ENCODE results near the gene LUZP1.

The LUZP1 gene

GRCh38 chr1:23118407-23118806, 50.2 kb downstream of the LUZP1 start:
- no peak for DNase-seq (ENCODE audit: low read depth, low spot score)

- DNase-seq (ENCODE audit: low read depth, low spot score) = no peak
These were observed 51.5 kb downstream of the LUZP1 start for GRCh38 chr1:23116921-23117699.

DNA sequence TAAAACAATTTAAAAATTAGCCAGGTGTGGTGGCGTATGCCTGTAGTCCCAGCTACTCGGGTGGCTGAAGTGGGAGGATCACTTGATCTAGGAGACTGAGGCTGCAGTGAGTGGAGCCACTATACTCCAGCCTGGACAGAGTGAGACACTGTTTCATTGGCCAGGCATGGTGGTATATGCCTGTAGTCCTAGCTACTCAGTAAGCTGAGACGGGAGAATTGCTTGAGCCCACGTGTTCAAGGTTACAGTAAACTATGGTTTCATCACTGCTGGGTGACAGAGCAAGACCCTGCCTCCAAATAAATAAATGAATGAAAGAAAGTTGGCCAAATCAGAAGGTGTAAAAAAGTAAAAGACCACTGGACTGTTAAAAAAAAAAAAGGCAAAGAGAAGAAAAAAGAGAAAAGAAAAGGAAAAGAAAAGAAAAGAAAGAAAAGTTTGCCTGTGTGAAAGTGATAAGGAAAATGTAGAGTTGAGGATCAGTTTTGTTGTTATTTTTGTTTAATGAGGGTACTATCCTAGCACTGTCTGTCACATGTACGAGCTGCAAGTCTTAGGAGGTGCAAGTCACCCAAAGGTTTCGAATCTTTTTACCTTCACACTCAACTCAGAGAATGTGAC, 52.3 kb downstream of the LUZP1 start:
- DNase-seq (ENCODE audit: low read depth, low spot score) = no peak

- DNase-seq (ENCODE audit: low read depth, low spot score) = no peak
These were observed 54.1 kb downstream of the LUZP1 start for GRCh38 chr1:23114424-23115079.

DNA sequence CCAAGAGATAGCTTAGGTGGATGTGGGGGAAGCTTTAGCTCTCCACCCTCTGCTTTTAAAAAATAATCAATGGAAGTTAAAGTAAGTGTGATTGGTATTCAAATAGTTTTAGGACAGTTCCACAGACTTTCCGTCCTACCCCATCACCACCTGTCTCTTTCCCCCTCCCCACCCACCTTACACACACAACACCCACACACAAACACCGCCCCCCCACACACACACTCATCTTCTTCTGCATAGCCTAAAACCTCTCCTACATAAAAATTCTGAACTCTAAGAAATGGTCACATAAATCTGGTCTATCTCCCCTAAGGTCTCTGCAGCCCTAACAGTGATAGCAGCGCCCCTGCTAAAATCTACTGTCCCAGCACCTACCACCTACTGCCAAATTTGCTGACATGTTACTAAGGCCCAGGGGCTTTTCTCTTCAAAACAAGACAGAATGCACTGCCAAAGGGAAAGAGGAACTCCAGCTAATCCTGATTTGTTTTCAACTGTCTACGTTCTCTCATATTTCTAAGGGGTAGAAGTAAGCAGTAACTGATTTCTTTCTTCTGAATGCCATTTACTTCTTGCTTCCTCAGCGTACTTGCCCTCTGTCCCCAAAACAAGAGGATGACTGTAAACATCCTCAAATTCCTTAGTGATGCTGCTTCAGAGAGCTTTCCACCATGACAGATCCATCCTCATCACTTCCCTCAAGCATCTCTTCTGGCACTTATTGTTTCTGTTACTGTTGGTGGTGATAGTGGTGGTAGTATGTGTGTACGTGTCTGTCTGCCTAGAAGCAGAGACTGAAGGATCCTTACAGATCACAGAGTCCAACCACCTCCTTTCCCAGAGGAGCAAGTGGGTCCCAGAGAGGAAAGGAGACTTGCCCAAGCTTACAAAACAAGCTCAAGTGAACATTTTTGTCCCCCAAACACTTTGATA, 56.8 kb downstream of the LUZP1 start:
- no peak for DNase-seq (ENCODE audit: low read depth, low spot score)

GRCh38 chr1:23110391-23110790, 58.3 kb downstream of the LUZP1 start:
- DNase-seq (ENCODE audit: low read depth, low spot score) = no peak

DNA sequence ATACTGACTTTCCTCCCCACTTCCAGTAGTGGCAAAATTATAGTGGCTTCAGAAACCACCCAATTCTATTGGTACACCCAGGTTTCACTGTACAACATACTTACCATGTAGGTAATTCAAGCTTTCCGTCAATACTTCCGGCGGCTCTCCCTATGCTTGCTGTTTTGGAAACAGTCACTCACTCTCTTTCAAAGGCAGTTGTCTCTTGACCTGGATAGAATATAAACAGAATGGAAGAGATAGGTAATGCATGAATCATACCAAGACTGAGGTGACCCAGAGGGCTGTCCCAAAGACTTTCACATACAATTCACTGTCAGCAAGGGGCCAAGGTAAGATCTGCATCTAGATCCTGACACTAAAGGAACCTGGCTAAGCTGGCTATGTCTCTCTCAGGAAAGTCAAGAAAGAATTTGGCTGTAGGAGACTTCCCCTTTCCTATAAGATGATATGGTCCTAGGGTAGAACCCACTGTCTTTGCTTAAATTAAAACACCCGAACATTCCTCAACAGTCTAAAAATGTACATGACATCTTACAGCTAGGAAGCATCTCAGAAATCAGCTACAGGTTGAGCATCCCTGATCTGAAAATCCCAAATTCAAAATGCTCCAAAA, 59.6 kb downstream of the LUZP1 start:
- no peak for DNase-seq (ENCODE audit: low read depth, low spot score)

DNA sequence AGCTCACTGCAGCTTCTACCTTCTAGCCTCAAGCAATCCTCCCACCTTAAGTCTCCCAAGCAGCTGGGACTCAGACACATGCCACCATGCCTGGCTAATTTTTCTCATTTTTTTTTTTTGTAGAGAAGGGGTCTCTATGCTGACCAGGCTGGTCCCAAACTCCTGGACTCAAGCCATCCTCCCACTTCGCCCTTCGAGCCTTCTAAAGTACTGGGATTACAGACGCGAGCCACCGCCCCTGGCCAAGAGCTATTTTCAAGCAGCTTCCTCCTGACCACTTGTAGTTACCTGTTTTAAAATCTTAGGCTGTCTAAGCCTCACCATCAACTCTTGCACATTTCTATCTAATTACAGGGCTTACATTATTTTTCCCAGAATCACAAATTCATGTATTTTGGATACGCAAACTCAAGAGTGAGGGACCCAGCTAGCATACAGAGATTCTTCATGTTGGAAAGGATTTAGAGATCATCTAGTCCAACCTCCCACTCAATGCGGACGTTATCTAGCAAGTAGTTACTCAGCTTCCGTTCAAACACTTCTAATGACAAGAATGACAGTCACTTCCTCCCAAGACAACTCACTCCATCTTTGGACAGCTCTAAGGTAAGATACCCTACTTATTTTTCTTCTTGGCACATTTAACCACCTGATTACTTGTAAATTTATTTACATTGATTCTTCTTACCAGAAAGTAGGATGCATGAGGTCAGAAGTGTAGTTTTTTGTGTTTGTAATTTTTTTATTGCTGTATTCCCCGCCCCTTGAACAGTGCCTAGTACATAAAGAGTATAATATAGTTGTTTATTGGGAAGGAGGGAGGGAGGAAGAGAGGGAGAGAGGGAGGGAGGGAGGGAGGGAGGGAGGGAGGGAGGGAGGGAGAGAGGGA, 65.4 kb downstream of the LUZP1 start:
- no peak for DNase-seq (ENCODE audit: low read depth, low spot score)

GRCh38 chr1:23102289-23102688, 66.4 kb downstream of the LUZP1 start:
- DNase-seq (ENCODE audit: low read depth, low spot score) = no peak

DNA sequence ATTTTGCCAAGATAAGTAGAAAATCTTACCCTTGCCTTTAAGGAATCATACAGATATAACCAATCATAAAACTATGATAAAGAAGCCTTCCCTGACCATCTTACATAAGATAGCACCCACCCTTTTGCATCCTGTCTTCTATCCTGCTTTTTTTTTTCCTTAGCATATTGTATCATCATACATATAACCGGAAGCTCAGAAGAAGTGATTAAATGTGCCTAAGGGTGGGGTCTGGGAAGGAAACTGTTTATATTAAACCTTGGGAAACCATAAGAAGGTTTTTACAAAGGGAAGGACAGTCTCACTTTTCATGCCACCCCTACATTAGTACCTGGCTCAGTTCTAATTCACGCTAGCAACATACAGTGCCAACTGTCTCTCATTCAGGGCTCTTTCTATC, 66.8 kb downstream of the LUZP1 start:
- no peak for DNase-seq (ENCODE audit: low read depth, low spot score)

DNA sequence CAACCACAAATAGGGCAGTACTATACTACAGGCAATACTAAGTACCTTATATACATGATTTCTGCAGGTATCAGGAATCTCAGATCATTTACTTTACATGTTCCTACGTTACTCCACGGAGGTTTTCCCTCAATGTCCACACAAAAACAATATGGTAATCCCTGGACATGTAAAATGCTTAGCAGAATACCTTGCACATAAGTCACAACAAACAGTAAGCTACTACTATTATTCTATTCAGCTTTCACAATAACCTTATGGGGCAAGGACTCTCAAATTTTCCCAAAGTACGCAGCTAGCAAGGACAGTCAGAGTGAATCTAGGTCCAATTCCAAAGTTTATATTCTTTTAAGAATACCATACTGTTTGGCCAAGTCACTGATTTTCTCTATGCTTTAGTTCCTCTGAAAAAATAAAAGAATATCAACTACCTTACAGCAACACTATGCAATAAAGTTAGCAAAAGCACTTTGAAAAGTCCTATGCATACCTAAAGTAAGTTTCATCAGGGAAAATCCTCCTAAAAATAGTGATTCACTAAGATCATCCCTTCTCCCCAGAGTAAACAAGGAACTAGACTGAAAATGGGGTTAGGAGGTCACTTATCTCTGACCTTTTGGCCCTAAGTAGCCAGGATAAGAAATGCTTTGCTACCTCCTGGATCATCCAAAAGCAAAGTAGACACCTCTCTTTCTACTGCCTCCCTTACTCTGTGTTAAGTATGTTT, 67.4 kb downstream of the LUZP1 start:
- DNase-seq (ENCODE audit: low read depth, low spot score) = no peak

DNA sequence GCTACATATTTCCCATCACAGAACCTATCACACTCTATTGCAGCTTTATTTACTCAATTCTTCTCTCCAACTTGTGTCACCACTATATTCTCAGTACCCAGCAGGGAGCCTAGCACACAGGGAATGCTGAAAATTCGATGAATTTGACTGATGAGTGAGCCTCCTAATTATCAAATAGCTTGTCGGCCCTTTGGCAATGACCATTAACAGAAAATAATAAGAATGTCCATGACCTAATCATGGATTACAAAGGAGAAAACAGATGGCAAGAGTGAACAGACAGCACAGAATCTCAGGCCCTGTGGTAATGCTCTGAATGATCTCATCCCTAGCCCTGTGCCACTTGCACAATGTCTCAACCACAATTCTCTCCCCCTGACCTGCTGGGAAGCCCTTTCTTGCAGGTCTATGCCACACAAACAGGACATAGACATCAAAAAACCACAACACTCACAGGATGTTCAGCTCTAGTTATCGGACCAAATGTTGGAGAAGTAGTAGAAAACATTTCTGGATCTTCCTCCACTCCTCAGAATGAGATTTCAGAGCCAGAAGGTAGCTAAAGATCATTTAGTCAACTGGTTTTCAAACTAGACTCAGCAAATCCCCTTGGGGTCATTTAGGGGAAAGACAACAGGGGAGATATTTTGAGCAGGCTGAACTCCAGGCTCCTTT, 68.4 kb downstream of the LUZP1 start:
- no peak for DNase-seq (ENCODE audit: low read depth, low spot score)

DNA sequence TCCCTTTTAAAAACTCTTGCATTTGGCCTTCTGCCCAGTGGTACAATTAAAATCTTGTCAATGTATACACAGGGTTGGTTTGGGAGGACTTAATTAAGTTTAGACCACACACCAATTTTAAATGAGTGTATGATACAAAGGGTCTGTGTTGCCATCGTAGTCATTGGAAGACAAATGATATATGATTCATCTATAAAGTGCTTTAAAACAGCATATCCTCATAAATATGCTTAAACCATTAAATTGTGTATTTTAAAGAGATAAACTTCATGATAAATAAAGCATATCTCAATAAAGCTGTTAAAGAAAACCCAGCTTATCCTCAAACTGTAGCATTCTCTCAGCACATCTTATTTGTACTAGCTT, 69.5 kb downstream of the LUZP1 start:
- no peak for DNase-seq (ENCODE audit: low read depth, low spot score)

DNA sequence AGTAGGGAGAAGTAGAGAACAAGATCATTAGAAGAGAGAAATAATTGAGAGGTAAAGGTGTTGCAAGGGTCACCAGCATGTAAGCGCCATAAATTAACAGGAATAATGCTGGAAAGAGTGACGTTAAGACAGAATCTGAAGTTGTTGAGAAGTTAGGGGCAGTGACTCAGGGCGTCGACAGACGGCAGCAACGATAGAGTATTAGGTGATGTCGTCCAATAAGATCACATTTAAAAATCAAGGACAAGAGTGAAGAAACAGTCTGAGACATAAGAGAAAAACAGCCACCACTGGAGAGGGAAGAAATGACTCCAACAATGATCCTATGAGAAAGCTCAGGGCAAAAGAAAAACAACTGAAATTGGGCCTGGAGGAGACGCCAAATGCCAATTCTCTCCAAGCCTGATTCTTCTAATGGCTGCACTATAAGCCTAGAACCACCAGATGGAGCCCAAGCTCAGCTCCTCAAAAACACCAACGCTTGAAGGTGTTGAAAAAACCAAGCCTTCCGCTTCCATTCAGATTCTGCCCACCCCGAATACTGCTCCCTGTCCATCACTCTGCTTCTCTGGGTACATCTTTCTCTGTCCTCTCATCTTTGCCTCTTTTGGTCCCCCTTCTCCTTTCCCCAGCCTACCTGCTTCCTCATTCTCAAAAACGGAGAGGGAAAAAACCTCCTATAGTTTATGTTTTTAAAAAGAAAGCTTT, 70.0 kb downstream of the LUZP1 start:
- DNase-seq (ENCODE audit: low read depth, low spot score) = peak; percentile 35

DNA sequence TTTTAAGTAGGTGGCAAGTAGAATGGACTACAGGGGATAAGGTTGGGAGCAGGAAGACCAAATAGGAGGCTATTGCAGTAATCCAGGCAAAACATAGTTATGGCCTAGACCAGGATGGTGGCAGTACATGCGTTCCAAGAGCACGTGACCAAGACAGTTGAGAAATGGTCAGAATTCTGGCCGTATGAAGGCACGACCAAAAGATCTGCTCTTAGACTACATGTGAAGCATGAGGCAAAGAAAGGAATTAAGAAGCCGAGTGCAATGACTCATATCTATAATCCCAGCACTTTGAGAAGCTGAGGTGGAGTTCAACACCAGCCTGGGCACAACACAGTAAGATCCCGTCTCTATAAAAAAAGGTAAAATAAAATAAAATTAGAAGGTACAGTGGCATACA, 71.3 kb downstream of the LUZP1 start:
- DNase-seq (ENCODE audit: low read depth, low spot score) = no peak

DNA sequence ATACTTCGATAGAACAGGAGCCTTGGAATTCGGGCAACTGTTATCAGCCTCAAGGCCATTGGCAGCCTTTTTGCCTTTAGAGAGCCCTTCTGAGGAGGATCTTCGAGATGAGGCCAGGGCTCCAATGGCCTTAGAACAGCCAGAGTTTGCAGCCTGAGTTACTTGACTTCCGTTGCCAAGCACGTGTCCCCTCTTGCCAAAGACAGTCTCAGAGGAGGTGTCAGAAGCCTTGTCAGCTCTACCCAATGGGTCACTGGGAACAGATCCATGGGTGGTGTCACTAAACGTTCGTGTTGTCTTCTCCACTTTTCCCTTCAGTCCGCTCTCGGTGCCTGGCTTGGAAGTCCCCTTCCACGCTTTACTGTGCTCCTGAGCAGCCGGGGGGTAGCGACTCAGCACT, 76.2 kb downstream of the LUZP1 start:
- no peak for DNase-seq (ENCODE audit: low read depth, low spot score)

DNA sequence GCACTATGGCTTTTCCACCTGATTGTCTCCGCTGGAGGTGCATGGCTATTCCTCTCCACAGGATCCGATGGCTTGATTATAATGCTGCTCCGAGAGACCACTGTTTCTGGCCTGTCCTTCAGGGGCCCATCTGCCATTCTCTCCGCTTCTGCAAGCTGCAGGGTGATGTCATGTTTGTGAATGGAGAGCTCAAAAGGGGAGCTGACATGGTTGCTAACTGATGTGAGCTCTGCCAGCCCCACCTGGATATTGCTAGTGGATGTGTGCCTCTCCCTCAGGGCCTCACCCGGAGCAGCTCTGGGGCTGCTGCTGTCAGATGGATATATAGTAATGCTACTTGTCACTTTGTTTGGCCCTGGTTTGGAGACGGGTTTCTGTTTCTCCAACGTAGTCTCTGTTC, 77.1 kb downstream of the LUZP1 start:
- DNase-seq (ENCODE audit: low read depth, low spot score) = no peak

DNA sequence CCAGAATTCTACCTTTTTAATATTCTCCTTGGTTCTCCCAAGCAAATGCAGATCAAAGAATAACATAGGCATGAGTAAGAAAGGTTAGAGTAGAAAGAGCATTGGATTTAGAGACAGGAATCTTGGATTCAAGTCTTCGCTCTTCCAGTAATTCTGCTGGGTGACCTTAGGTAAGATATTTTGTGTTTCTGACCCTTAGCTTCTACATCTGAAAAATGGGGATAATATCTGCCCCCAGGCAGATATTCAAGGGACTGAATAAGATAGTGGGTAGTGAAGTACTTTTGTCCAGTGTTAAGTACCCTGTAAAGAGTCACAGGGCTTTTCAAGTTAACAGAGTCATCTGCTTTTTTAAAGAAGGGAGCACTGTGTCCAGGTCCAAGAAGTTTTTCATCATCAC, 78.6 kb downstream of the LUZP1 start:
- no peak for DNase-seq (ENCODE audit: low read depth, low spot score)

DNA sequence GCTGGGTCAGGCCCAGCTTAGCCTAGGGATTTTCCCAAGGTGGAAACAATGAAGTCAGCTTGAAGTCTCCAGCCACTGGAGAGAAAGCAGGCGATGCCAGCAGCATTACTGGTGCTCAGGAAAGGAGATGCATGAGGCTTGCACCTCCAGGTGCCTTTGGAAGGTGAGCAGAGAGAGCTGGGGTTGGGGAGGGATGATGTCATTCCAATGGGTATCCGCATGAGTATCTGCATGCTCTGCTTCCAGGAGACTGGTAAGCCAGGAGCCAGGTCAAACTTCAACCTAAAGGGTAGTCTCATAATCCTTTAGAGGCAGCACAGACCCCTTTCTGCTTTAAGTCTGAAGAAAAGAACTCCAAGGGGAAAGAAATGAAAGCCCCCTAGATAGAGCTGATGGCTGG, 80.6 kb downstream of the LUZP1 start:
- DNase-seq (ENCODE audit: low read depth, low spot score) = no peak
